GM23338 (cell line): ENCODE results near the gene SLC35B1. TPM values are rescaled to one million over a fixed set of nuclear protein-coding genes. Genes with fewer than 3 reads are reported as not detected.
A peak's percentile ranks its signal among the peaks of the same experiment; 100 is the strongest.

Experiments
- ATAC-seq: fragments of 200-7000 bp; cut with Tn5 transposase; 3 replicates; pipeline ENCODE4 v1.9.1; 2020
- DNase-seq: peaks from one replicate; pipeline ENCODE4 v3.0.0-alpha.2; 2015; ENCODE audit warnings: low spot score
- H2AFZ ChIP-seq: fragments of 200-600 bp; sonication (generic); 2 replicates; pipeline ENCODE4 v1.8.0; 2016; ENCODE audit warnings: antibody characterized with exemption, mild to moderate bottlenecking, moderate library complexity
- H3F3A ChIP-seq: fragments of 200-600 bp; sonication (generic); replicated peaks from 2 replicates; pipeline ENCODE4 v1.8.0; 2017; ENCODE audit warnings: antibody characterized with exemption, mixed run types, low read depth
- H3K27ac ChIP-seq: fragments of 200-600 bp; sonication (generic); 2 replicates; pipeline ENCODE4 v1.6.1; 2016; ENCODE audit warnings: low read depth
- H3K27me3 ChIP-seq: fragments of 200-600 bp; sonication (generic); 2 replicates; pipeline ENCODE4 v1.8.0; 2016; ENCODE audit warnings: mild to moderate bottlenecking, mixed run types, moderate library complexity; ENCODE audit not compliant: insufficient read depth
- H3K36me3 ChIP-seq: fragments of 200-600 bp; sonication (generic); 2 replicates; pipeline ENCODE4 v1.8.0; 2016; ENCODE audit warnings: mild to moderate bottlenecking; ENCODE audit not compliant: insufficient read depth
- H3K4me1 ChIP-seq: fragments of 200-600 bp; sonication (generic); 2 replicates; pipeline ENCODE4 v1.8.0; 2016; ENCODE audit warnings: mild to moderate bottlenecking, moderate library complexity; ENCODE audit not compliant: insufficient read depth
- H3K4me2 ChIP-seq: fragments of 200-600 bp; sonication (generic); 2 replicates; pipeline ENCODE4 v1.7.1; 2017; ENCODE audit warnings: mixed run types
- H3K4me3 ChIP-seq: fragments of 200-600 bp; sonication (generic); 2 replicates; pipeline ENCODE4 v1.6.1; 2016; ENCODE audit warnings: mixed run types
- H3K79me2 ChIP-seq: fragments of 200-600 bp; sonication (generic); replicated peaks from 2 replicates; pipeline ENCODE4 v1.8.0; 2017; ENCODE audit warnings: mild to moderate bottlenecking; ENCODE audit not compliant: insufficient read depth
- H3K9me2 ChIP-seq: fragments of 200-600 bp; sonication (generic); 2 replicates; pipeline ENCODE4 v1.8.0; 2017; ENCODE audit not compliant: insufficient read depth
- H4K20me1 ChIP-seq: fragments of 200-600 bp; sonication (generic); replicated peaks from 2 replicates; pipeline ENCODE4 v1.8.0; 2017; ENCODE audit warnings: mild to moderate bottlenecking; ENCODE audit not compliant: insufficient read depth
- H3K27ac Mint-ChIP-seq: 2 replicates; pipeline ENCODE4 v1.8.0; 2020; ENCODE audit warnings: inconsistent platforms, mild to moderate bottlenecking, moderate library complexity, mixed read lengths
- H3K27me3 Mint-ChIP-seq: 3 replicates; pipeline ENCODE4 v1.8.0; 2022; ENCODE audit warnings: low read depth, mild to moderate bottlenecking, moderate library complexity, mixed read lengths, inconsistent platforms; ENCODE audit not compliant: insufficient read depth, poor library complexity
- H3K36me3 Mint-ChIP-seq: 3 replicates; pipeline ENCODE4 v1.8.0; 2021; ENCODE audit warnings: low read depth, mild to moderate bottlenecking, inconsistent platforms, moderate library complexity, mixed read lengths
- H3K4me1 Mint-ChIP-seq: 3 replicates; pipeline ENCODE4 v1.8.0; 2020; ENCODE audit warnings: mild to moderate bottlenecking, inconsistent platforms, mixed read lengths
- H3K4me3 Mint-ChIP-seq: 3 replicates; pipeline ENCODE4 v1.8.0; 2021; ENCODE audit warnings: moderate library complexity, mild to moderate bottlenecking, inconsistent platforms, mixed read lengths
- H3K9me3 Mint-ChIP-seq: 3 replicates; pipeline ENCODE4 v1.8.0; 2020; ENCODE audit warnings: moderate library complexity, mild to moderate bottlenecking, inconsistent platforms, mixed read lengths
- CTCF ChIP-seq, 2 experiments: fragments of 200-600 bp in 1 of 2; sonication (generic) in 1 of 2; conservative IDR thresholded peaks; 2 replicates each; pipeline versions ENCODE4 v1.5.1 to v1.6.1; 2016 to 2017; ENCODE audit warnings: antibody characterized with exemption in 2 of 2, low read depth in 2 of 2, mild to moderate bottlenecking in 2 of 2, moderate library complexity in 1 of 2
- EZH2 ChIP-seq: fragments of 200-600 bp; sonication (generic); IDR thresholded peaks from one replicate; pipeline ENCODE4 v1.8.0; 2017; ENCODE audit warnings: antibody characterized with exemption, mild to moderate bottlenecking, low read depth; ENCODE audit not compliant: unreplicated experiment
- JUNB ChIP-seq: IDR thresholded peaks from one replicate; pipeline ENCODE4 v1.6.1; 2016; ENCODE audit warnings: antibody characterized with exemption; ENCODE audit not compliant: unreplicated experiment
- POLR2AphosphoS5 ChIP-seq: IDR thresholded peaks from 2 replicates; pipeline ENCODE4 v1.6.1; 2016; ENCODE audit warnings: antibody characterized with exemption, low read depth
- STAT1 ChIP-seq: IDR thresholded peaks from one replicate; pipeline ENCODE4 v1.6.1; 2016; ENCODE audit warnings: antibody characterized with exemption; ENCODE audit not compliant: unreplicated experiment
- ZNF114 ChIP-seq: fragments of 250-450 bp; sonication (Bioruptor Pico); IDR thresholded peaks from 2 replicates; pipeline ENCODE4 v1.5.0; 2020; ENCODE audit warnings: mild to moderate bottlenecking, moderate library complexity
- ZNF331 ChIP-seq: fragments of 250-450 bp; sonication (Bioruptor Pico); IDR thresholded peaks from 2 replicates; pipeline ENCODE4 v1.5.0; 2020; ENCODE audit warnings: low read depth, mild to moderate bottlenecking, moderate library complexity
- ZNF462 ChIP-seq: fragments of 250-450 bp; sonication (Bioruptor Pico); IDR thresholded peaks from 2 replicates; pipeline ENCODE4 v1.5.0; 2020; ENCODE audit warnings: mild to moderate bottlenecking, moderate library complexity
- polyA plus RNA-seq: library from polyadenylated mRNA; unstranded; fragments of >200 nt; fragmentation: Nextera tagmentation; extraction: Ambion mirVana; gene quantifications from 2 replicates; pipeline ENCODE4 v1.2.1, GENCODE V29; 2016
- total RNA-seq: library from RNA; depleted of rRNA; stranded (reverse); fragments of >200 nt; shearing (Covaris generic); gene quantifications from 2 replicates; pipeline ENCODE4 v1.2.3, GENCODE V29; 2014

The SLC35B1 gene
- total and polyA plus RNA-seq, 2 experiments from 2014 or later, result 56.7 to 58.9 TPM

GRCh38 chr17:49677134-49677932, 30.4 kb downstream of the SLC35B1 start:
- 0 out of 2 replicates have a peak, but pooled peaks cover 2% of the 10 kb centered on the region for H3F3A ChIP-seq
- H3K27ac ChIP-seq, result peak overlapping the region; percentile 75
- Mint-ChIP-seq H3K4me3 (peak overlapping the region; percentile 90), H3K27ac (peak overlapping the region; percentile 97), H3K27me3 (peaks cover 20% of the 10 kb centered on the region), H3K9me3 (peaks cover 10% of the 10 kb centered on the region), H3K4me1 (peaks cover 19% of the 10 kb centered on the region), H3K36me3 (peaks cover 24% of the 10 kb centered on the region; the same call in 2 of the 3 replicates)
- H3K4me1 ChIP-seq, result peaks cover 12% of the 10 kb centered on the region
- H3K27me3 ChIP-seq, result peaks cover 4% of the 10 kb centered on the region; the same call in 1 of the 2 replicates
- H2AFZ ChIP-seq, result peak overlapping the region; percentile 82; the same call in 1 of the 2 replicates
- H3K36me3 ChIP-seq, result no peaks in the 10 kb centered on the region; the same call in 1 of the 2 replicates
- H4K20me1 ChIP-seq, result no peaks in the 10 kb centered on the region
- peak; percentile 95 for DNase-seq
- peak; percentile 88 for ATAC-seq
- H3K9me2 ChIP-seq, result peaks cover 3% of the 10 kb centered on the region; the same call in 1 of the 2 replicates
- peak overlapping the region; percentile 89 for H3K4me2 ChIP-seq
- H3K79me2 ChIP-seq, result peaks cover 47% of the 10 kb centered on the region
- peak; percentile 75; the same call in 1 of the 2 replicates for TF ChIP-seq POLR2AphosphoS5
- TF ChIP-seq JUNB, result no peak
- H3K4me3 ChIP-seq, result peak overlapping the region; percentile 72

- ATAC-seq, result no peak
- Histone ChIP-seq H3K79me2 (peaks cover 57% of the 10 kb centered on the region), H4K20me1 (no peaks in the 10 kb centered on the region)
- TF ChIP-seq ZNF331 (CRISPR knock-in tag), result no peak
- TF ChIP-seq POLR2AphosphoS5, result no peak
- no peak for TF ChIP-seq ZNF114 (CRISPR knock-in tag)
- TF ChIP-seq STAT1, result no peak
- no peak for TF ChIP-seq EZH2
- TF ChIP-seq ZNF462, result no peak
- TF ChIP-seq CTCF (conservative IDR thresholded peaks at IDR 0.05; ENCODE audit: low read depth in 2 of 2), result no peak
These were observed 31.4 kb downstream of the SLC35B1 start for GRCh38 chr17:49676276-49676868.

More at GRCh38 chr17:49676276-49676868, 31.4 kb downstream of the SLC35B1 start:
- Histone ChIP-seq H3F3A (0 out of 2 replicates have a peak, but pooled peaks cover 2% of the 10 kb centered on the region), H3K36me3 (no peaks in the 10 kb centered on the region; the same call in 1 of the 2 replicates), H3K4me2 (peak overlapping the region; percentile 89), H3K4me1 (peaks cover 12% of the 10 kb centered on the region), H3K27me3 (peaks cover 4% of the 10 kb centered on the region; the same call in 1 of the 2 replicates), H3K27ac (no peak overlapping the region), H3K9me2 (peaks cover 3% of the 10 kb centered on the region; the same call in 1 of the 2 replicates), H3K4me3 (peak overlapping the region; percentile 72), H2AFZ (no peak overlapping the region)
- peak; percentile 59 for DNase-seq
- Mint-ChIP-seq H3K27me3 (peaks cover 19% of the 10 kb centered on the region), H3K4me3 (peak overlapping the region; percentile 90), H3K4me1 (peaks cover 19% of the 10 kb centered on the region), H3K36me3 (peaks cover 24% of the 10 kb centered on the region; the same call in 2 of the 3 replicates), H3K9me3 (peaks cover 10% of the 10 kb centered on the region), H3K27ac (no peak overlapping the region)
